ENCODE data around the gene DEFB110. TPM values are rescaled to one million over a fixed set of nuclear protein-coding genes. Genes with fewer than 3 reads are reported as not detected.

Gene DEFB110
- polyA plus RNA-seq, 4 donors, result not detected

Other genes starting within 250 kb of the DEFB110 start
- gene PGK2, start 234.7 kb downstream of the DEFB110 start, polyA plus RNA-seq (ENCODE audit: insufficient read length in 4 of 4), result not detected
- under 1 TPM in 1 of 4 donors, not detected in 3; 0.05 TPM for gene CRISP1, start 155.5 kb downstream of the DEFB110 start, polyA plus RNA-seq (ENCODE audit: insufficient read length in 4 of 4)
- not detected for gene DEFB114, start 57.8 kb downstream of the DEFB110 start, polyA plus RNA-seq (ENCODE audit: insufficient read length in 4 of 4)
- gene DEFB113, start 52.4 kb downstream of the DEFB110 start, polyA plus RNA-seq (ENCODE audit: insufficient read length in 4 of 4), result not detected
- not detected for gene DEFB112, start 27.9 kb upstream of the DEFB110 start, polyA plus RNA-seq (ENCODE audit: insufficient read length in 4 of 4)

All from right renal pelvis (tissue), 4 donors.